HG03159 (cell line): Measurements from ENCODE around the gene RBM38.
"Not testable (repeated sequence)": the region's sequence is repeated elsewhere in the genome, so short reads cannot be mapped to it uniquely, and the experiment has no call there.

Experiments
- ATAC-seq: cut with Tn5 transposase; IDR thresholded peaks from one replicate; pipeline ENCODE4 v1.9.1; 2021; ENCODE audit warnings: mild to moderate bottlenecking, moderate library complexity; ENCODE audit not compliant: unreplicated experiment

The RBM38 gene

DNA sequence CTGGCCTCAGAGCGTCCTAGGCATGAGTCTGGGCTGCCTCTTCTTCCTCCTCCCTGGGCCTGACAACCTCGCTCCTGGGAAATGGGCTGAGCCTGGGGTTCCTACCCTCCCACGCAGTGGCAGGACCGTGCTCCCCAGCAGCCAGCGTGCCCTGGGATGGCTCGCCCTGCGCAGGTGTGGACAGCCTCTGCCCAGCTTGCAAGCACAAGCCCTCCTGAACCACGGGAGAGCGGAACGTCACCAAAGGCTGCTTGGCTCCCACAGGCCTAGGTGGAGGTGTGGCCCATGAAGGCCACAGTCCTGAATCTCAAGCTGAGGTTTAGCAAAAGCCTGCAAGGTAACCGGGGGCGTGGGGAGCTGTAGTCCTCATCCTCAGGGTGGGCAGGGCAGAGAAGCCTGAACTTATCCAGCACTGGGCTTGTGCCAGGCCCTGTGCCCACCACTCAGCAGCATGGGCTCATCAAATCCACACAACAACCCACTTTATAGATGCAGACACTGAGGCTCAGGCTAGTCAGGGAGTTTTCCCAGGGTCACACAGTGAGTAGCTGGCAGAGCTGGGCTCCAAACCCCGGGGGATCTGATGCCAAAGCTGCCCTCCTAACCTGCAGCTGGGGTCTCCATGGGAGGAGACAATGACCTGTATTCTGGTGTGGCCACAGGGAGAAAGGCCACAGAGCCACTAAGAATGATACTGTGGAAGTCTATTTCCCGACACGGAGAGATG, 25.3 kb downstream of the RBM38 start:
- no peak for ATAC-seq

GRCh38 chr20:57417051-57417689, 26.0 kb downstream of the RBM38 start:
- no peak for ATAC-seq

DNA sequence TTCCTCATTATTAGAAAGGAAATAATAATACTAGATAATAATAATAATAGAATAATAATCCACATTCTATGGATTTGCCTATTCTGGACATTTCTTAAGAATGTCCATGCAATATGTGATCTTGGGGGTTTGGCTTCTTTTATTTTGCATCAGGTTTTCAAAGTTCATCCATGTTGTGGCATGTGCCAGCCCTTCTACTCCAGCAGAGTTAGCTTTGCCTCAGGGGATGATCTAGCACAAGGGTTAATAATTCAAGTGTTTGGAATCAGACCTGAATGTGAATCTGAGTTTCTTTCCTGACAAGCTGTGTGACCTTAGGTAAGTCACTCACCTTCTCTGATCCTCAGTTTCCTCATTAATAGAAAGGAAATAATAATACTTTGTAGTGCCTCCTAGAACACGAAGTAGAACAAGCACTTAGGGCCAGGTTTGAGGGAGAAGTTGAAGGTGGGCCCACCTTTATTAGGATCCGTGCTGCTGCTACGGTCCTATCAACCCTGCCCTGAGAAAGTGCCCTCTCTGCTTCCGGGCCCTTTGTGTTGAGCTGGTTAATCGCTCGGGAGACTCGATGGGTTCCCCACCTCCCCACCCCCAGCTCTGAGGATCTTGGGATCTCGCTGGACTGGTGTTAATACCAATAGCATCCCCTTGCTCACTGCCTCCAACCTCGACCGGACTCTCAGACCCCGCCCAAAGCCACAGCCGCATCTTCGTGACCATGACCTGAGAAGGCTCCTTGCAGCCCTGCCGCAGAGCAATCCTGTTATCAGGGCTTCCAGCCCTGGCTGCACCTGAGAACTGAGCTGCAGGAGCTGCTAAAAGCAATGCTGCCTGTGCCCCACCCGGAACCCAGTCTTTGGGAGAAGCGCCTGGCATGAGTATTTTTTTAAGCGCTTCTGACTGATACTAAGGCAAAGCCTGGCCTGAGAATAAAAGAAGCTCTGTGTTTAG, 26.9 kb downstream of the RBM38 start:
- no peak for ATAC-seq

GRCh38 chr20:57419479-57419878, 28.3 kb downstream of the RBM38 start:
- ATAC-seq = not testable (repeated sequence)

DNA sequence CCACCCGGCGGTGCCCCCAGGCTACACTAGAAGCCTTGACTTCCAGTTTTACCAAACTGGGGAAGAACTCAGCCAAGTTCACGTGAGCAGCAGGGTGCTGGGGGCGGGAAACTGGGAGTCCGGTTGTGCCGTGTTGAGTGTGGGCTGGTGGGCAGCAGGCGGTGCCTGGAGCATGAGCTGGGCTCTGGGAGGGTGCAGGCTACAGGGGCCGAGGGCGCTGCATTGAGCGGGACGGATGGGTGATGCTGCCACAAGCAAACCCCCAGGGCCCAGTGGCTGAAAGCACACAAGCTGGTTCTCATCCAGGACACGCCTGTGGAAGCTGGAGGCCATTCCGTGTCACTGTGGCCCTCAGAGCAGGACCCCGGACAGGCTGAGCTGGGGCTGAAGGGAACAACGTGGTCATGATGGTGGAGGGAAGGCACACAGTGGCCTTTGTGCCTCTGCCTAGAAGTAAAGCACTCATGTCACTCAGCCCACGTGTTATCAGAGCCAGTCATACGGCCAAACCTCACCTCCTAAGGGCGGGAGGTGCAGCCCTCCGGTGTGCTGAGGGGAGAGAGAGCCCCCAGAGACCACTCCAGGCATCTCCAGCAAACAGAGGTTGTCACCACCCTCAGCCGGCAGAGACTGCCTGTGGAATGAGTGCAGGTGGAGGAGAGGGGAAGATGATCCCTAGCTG, 29.5 kb downstream of the RBM38 start:
- no peak for ATAC-seq

DNA sequence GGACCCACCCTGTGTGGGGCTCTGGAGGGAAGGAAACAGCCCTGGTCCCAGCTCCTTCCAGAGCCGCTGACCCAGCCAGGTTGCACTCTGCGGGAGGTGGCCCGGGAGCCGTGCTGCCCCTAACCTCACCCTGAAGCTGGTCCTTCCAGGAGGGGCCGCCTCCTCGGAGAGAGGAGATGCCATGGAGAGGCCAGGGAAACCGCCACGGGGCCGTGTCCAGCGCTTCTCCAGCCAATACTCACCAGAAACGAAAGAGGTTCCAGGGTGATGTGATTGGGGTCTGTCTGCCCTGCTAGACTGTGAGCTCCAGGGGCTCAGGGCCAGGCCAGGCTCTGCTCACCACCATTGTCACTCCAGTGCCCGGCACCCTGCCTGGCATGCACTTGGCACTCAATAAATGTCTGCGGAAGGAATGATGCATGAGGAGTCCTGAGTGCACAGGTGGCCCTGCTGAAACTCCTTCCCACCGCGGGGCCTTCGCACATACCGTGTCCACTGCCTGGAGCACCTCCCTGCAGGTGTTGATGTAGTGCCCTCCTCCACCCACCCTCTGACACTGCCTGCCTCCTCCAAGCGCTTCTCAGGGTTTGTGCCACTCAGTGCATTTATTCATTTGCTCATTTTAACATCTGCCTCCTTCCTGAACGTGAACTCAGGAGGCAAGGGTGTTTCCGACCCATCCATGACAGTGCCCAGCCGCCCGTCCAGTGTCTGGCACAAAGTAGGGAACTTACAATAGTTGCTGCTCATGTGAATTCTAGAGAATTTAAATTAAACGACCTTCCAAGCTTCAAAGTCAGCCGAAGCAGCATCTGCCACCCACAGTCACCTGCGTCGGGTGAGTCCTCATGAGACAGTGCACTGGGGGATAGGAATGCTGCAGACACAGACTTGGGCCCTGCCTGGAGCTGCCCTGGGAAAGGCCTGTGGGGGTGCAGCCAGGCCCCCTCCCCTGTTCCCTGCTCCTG, 30.3 kb downstream of the RBM38 start:
- no peak for ATAC-seq

- ATAC-seq = no peak
Observed at GRCh38 chr20:57422254-57422653, 31.1 kb downstream of the RBM38 start.

DNA sequence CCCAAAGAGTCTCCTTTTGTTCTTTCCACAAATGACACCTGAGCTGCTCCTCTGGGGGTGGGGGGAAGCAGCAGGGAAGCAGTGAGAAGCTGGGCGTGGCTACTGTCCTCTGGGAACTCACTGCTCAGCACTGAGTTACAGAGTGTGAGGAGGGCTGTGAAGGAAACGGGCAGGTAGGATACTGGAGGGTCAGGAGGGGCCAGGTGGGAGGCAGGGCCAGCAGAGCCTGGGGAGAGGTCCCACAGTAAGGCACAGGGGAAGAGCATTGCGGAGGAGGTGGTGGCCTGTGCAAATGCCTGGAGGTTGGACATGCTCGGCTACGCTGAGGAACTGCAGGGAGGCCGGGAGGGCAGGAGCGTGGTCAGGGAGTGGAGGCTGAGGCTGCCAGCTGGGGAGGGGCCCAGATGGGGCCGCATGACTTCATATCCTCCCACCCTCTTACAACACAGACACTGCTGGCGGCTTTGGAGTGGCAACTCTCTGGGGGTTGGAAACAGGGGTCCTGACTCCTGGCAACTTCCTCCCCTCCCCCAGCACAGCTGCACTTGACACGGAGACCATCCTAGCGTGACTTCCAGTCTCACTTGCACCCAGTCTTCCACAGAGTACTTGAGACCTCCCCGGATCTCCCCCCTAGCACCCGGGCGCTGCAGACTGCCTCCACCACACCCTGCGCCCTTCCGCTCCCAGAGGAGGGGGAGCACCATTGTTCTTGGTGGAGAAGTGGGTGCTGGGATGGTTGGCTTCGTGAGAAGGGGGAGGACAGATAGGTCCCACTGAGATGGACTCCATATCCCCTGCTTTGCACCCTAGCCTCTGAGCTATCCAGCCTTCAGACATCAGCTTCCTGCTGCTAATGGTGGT, 34.2 kb downstream of the RBM38 start:
- ATAC-seq = no peak

- no peak for ATAC-seq
Observed at GRCh38 chr20:57426271-57426689, 35.1 kb downstream of the RBM38 start.

DNA sequence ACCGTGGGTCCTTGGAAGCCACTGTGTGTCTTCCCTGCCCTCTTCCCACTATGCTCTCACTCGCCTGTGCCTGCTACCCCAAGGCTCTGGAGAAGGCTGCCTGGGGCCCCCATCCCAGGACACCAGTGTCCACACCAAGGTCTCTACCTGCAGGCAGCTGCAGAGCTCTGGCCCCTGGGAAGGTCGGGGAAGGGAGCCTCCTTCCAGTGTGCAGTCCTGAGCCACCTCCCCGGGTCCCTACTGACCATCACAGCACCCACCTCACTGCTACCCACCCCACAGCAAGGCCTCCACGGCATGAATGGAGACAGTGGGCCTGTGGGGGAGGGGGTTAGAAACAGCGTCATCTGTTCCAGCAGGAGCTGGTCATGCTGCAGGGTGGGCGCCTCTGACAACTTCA, 35.6 kb downstream of the RBM38 start:
- no peak for ATAC-seq

- ATAC-seq = no peak
Observed at GRCh38 chr20:57428324-57429158, 37.3 kb downstream of the RBM38 start.

DNA sequence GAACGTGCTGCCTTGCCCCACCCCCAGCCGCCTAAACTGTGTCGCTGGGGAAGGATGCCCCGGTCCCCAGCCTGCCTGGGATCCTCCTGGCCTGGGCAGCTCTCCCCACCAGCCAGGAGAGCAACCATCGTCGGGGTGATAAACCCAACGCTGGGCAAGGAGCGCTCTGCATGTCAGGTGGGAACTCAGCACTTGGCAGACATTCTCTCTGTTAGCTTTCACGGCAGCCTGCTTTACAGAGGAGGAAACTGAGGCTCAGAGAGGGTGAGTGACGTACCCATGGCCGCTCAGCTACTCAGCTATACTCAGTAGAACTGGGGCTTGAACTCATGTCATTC, 37.9 kb downstream of the RBM38 start:
- no peak for ATAC-seq

- no peak for ATAC-seq
Observed at GRCh38 chr20:57429580-57430200, 38.5 kb downstream of the RBM38 start.

DNA sequence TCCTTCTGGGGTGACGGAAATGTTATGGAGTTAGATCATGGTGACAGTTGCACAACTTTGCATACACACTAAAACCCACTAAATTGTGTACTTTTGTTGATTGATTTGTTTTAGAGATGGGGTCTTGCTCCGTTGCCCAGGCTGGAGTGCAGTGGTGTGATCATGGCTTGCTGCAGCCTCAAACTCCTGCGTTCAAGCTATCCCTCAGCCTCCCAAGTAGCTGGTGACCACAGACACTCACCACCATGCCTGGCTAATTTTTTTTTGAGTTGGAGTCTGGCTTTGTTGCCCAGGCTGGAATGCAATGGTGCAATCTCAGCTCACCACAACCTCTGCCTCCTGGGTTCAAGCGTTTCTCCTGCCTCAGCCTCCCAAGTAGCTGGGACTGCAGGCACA, 39.0 kb downstream of the RBM38 start:
- not testable (repeated sequence) for ATAC-seq

DNA sequence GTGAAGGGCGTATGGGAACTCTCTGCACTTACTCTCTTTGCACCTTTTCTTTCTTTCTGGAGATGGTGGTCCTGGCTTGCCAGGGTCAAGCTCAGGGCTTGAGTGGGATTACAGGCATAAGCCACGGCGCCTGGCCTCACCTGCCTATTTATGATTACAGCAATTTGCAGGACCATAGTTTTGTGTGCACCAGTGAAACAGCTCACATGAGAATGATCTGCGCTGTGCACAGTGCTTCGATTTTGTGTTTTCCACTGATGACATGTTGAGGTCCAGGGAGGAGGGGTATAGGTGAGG, 40.3 kb downstream of the RBM38 start:
- no peak for ATAC-seq

DNA sequence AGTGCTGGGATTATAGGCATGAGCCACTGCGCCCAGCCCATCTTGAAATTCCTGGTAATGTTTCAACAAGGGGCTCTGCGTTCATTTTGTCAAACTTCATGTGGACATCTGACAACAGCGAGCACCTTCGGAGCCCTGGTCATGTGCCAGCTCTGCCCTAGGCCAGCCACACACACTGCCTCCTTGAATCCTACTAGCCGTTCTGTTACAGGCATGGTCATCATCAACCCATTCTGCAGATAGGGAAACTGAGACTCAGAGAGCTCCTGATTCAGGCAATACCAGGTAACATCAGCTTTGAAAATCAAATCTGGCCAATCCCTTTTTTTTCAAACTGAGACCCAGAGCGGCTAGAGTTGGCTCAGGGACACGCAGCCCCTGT, 41.3 kb downstream of the RBM38 start:
- peak; percentile 3 for ATAC-seq

- ATAC-seq = peak; percentile 83
Observed at GRCh38 chr20:57432862-57433491, 41.8 kb downstream of the RBM38 start.
